ENCODE data around the gene DISP3. TPM values are rescaled to one million over a fixed set of nuclear protein-coding genes. Genes with fewer than 3 reads are reported as not detected.

Gene DISP3
- under 1 TPM in 3 of 7 donors, not detected in 4; 0.18 to 0.36 (median 0.28) TPM for total RNA-seq
- under 1 TPM in 1 of 2 donors, not detected in 1; 0.08 TPM for polyA plus RNA-seq
- long read RNA-seq, donor 1: 0 reads
- long read RNA-seq, donor 2: 0 reads
- long read RNA-seq, donor 3, partial matches to known transcripts: 1 of 2 reads
- long read RNA-seq, donor 3, other reads (novel, unspliced or antisense): 1 of 2 reads

- no peaks in the 10 kb centered on the region for H3K36me3 ChIP-seq
- 0 to 1% (median 1%) methylated on average over 30 to 96 of the region's 96 CpGs for WGBS, 3 donors
- TF ChIP-seq POLR2A (IDR thresholded peaks at IDR 0.05) (no peak), EP300 (IDR thresholded peaks at IDR 0.05) (no peak), CTCF (IDR thresholded peaks at IDR 0.05) (no peak)
- DNase-seq: peak in 3 of 5 donors; percentile 18 to 55 (median 50)
- H3K9me3 ChIP-seq: no peaks in the 10 kb centered on the region
- H3K4me3 ChIP-seq: peak within 1 kb of the TSS; percentile 18
- intact Hi-C loops (cut with DNase I): no loop called here
- H3K4me1 ChIP-seq (ENCODE audit: insufficient read depth): no peaks in the 10 kb centered on the region
- no peak within 1 kb of the TSS for H3K27ac ChIP-seq
- no peaks in the 10 kb centered on the region for H3K27me3 ChIP-seq
Observed at GRCh38 chr1:11478571-11479374, at the start of gene DISP3. Gene DISP3 (plus strand): TSS chr1:11479155. CDS start chr1:11500993, 21,838 bp downstream.

- DNase-seq: no peak
- intact Hi-C loops (cut with DNase I): no loop called here
Observed at GRCh38 chr1:11429226-11429625, 49.7 kb upstream of the DISP3 start.

GRCh38 chr1:11429935-11430334 lies 49.0 kb upstream of the DISP3 start:
- no peak for DNase-seq
- H3K36me3 ChIP-seq: no peaks in the 10 kb centered on the region
- intact Hi-C loops (cut with DNase I): no loop called here
- H3K27me3 ChIP-seq: no peaks in the 10 kb centered on the region
- no peaks in the 10 kb centered on the region for H3K9me3 ChIP-seq
- no peak overlapping the region for H3K4me3 ChIP-seq
- H3K4me1 ChIP-seq (ENCODE audit: insufficient read depth): no peaks in the 10 kb centered on the region
- 78 to 86% (median 80%) methylated on average over 10 of the region's 10 CpGs for WGBS, 3 donors
- TF ChIP-seq CTCF (IDR thresholded peaks at IDR 0.05): no peak
- no peak overlapping the region for H3K27ac ChIP-seq

More at GRCh38 chr1:11429226-11429625, 49.7 kb upstream of the DISP3 start:
- no peaks in the 10 kb centered on the region for H3K36me3 ChIP-seq
- TF ChIP-seq CTCF (IDR thresholded peaks at IDR 0.05) (no peak), EP300 (IDR thresholded peaks at IDR 0.05) (no peak), POLR2A (IDR thresholded peaks at IDR 0.05) (no peak)
- no peak overlapping the region for H3K27ac ChIP-seq
- H3K9me3 ChIP-seq: no peaks in the 10 kb centered on the region
- WGBS, 3 donors: 67 to 75% (median 73%) methylated on average over 6 of the region's 6 CpGs
- H3K4me1 ChIP-seq (ENCODE audit: insufficient read depth): no peaks in the 10 kb centered on the region
- no peaks in the 10 kb centered on the region for H3K27me3 ChIP-seq
- H3K4me3 ChIP-seq: no peak overlapping the region

- no peaks in the 10 kb centered on the region for H3K9me3 ChIP-seq
- H3K4me1 ChIP-seq (ENCODE audit: insufficient read depth): no peaks in the 10 kb centered on the region
- H3K27ac ChIP-seq: no peak overlapping the region
- no peak for DNase-seq
- TF ChIP-seq CTCF (IDR thresholded peaks at IDR 0.05) (no peak), EP300 (IDR thresholded peaks at IDR 0.05) (no peak), POLR2A (IDR thresholded peaks at IDR 0.05) (no peak)
- intact Hi-C loops (cut with DNase I): no loop called here
- no peaks in the 10 kb centered on the region for H3K36me3 ChIP-seq
- WGBS, 3 donors: 65 to 80% (median 71%) methylated on average over 16 of the region's 16 CpGs
- H3K27me3 ChIP-seq: no peaks in the 10 kb centered on the region
- H3K4me3 ChIP-seq: no peak overlapping the region
Observed at GRCh38 chr1:11431941-11432507, 46.9 kb upstream of the DISP3 start.

Data from ovary (tissue), 10 donors.